Measurements from ENCODE around the gene PRDM1.

PRDM1 gene

DNA sequence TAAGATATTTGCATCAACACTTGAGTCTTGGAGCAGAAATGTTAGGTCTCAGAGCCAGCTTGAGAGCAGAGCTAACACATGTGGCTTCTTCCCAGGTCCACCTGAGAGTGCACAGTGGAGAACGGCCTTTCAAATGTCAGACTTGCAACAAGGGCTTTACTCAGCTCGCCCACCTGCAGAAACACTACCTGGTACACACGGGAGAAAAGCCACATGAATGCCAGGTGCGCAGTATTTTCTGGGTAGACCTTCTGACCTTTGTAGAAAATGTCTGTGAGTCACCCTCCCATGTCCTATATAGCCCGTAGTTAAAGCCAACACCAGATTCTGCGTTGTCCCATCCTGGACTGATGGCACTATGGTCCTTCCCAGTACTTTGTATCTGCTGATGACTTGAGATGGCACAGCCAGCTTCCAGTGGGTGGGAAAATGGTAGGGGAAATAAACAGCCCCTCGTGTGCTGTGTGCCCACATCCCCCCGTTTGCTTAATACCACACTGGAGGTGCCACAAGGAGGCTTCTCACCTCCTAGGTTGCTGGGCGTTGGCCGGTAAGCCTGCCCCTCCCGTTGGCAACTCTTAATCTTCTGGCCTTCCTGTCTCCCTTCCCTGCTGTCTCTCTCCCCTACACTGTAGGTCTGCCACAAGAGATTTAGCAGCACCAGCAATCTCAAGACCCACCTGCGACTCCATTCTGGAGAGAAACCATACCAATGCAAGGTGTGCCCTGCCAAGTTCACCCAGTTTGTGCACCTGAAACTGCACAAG lies 20.3 kb downstream of the PRDM1 start:
- no peak overlapping the region for H3K4me3 ChIP-seq (ENCODE audit: low read depth, low read length)
- DNase-seq, result no peak
- no peaks in the 10 kb centered on the region for H3K9me3 ChIP-seq (ENCODE audit: severe bottlenecking)
- peaks cover 73% of the 10 kb centered on the region for H3K36me3 ChIP-seq
- TF ChIP-seq, protein P1, sequence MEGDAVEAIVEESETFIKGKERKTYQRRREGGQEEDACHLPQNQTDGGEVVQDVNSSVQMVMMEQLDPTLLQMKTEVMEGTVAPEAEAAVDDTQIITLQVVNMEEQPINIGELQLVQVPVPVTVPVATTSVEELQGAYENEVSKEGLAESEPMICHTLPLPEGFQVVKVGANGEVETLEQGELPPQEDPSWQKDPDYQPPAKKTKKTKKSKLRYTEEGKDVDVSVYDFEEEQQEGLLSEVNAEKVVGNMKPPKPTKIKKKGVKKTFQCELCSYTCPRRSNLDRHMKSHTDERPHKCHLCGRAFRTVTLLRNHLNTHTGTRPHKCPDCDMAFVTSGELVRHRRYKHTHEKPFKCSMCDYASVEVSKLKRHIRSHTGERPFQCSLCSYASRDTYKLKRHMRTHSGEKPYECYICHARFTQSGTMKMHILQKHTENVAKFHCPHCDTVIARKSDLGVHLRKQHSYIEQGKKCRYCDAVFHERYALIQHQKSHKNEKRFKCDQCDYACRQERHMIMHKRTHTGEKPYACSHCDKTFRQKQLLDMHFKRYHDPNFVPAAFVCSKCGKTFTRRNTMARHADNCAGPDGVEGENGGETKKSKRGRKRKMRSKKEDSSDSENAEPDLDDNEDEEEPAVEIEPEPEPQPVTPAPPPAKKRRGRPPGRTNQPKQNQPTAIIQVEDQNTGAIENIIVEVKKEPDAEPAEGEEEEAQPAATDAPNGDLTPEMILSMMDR (IDR thresholded peaks at IDR 0.05; ENCODE audit: low read depth, low read length), result no peak
- no peaks in the 10 kb centered on the region for H3K27me3 ChIP-seq (ENCODE audit: insufficient read depth, low read depth, severe bottlenecking)
- H3K27ac ChIP-seq, result no peak overlapping the region

DNA sequence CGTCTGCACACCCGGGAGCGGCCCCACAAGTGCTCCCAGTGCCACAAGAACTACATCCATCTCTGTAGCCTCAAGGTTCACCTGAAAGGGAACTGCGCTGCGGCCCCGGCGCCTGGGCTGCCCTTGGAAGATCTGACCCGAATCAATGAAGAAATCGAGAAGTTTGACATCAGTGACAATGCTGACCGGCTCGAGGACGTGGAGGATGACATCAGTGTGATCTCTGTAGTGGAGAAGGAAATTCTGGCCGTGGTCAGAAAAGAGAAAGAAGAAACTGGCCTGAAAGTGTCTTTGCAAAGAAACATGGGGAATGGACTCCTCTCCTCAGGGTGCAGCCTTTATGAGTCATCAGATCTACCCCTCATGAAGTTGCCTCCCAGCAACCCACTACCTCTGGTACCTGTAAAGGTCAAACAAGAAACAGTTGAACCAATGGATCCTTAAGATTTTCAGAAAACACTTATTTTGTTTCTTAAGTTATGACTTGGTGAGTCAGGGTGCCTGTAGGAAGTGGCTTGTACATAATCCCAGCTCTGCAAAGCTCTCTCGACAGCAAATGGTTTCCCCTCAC lies 21.0 kb downstream of the PRDM1 start:
- TF ChIP-seq, protein P1 (IDR thresholded peaks at IDR 0.05; ENCODE audit: low read depth, low read length), result no peak
- Histone ChIP-seq H3K27me3 (ENCODE audit: insufficient read depth, low read depth, severe bottlenecking) (no peaks in the 10 kb centered on the region), H3K9me3 (ENCODE audit: severe bottlenecking) (no peaks in the 10 kb centered on the region), H3K27ac (no peak overlapping the region), H3K36me3 (peaks cover 66% of the 10 kb centered on the region), H3K4me3 (ENCODE audit: low read depth, low read length) (no peak overlapping the region)
- no peak for DNase-seq

DNA sequence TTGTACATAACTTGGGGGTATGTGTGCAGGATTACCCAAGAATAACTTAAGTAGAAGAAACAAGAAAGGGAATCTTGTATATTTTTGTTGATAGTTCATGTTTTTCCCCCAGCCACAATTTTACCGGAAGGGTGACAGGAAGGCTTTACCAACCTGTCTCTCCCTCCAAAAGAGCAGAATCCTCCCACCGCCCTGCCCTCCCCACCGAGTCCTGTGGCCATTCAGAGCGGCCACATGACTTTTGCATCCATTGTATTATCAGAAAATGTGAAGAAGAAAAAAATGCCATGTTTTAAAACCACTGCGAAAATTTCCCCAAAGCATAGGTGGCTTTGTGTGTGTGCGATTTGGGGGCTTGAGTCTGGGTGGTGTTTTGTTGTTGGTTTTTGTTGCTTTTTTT lies 22.0 kb downstream of the PRDM1 start:
- TF ChIP-seq, protein P1 (IDR thresholded peaks at IDR 0.05; ENCODE audit: low read depth, low read length), result no peak
- no peak overlapping the region for H3K4me3 ChIP-seq (ENCODE audit: low read depth, low read length)
- H3K27me3 ChIP-seq (ENCODE audit: insufficient read depth, low read depth, severe bottlenecking), result no peaks in the 10 kb centered on the region
- H3K36me3 ChIP-seq, result peaks cover 56% of the 10 kb centered on the region
- no peak overlapping the region for H3K27ac ChIP-seq
- H3K9me3 ChIP-seq (ENCODE audit: severe bottlenecking), result no peaks in the 10 kb centered on the region
- DNase-seq, result no peak

DNA sequence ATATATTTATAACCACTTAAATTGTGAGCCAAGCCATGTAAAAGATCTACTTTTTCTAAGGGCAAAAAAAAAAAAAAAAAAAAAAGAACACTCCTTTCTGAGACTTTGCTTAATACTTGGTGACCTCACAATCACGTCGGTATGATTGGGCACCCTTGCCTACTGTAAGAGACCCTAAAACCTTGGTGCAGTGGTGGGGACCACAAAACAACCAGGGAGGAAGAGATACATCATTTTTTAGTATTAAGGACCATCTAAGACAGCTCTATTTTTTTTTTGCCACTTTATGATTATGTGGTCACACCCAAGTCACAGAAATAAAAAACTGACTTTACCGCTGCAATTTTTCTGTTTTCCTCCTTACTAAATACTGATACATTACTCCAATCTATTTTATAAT lies 22.9 kb downstream of the PRDM1 start:
- DNase-seq, result no peak
- H3K36me3 ChIP-seq, result peaks cover 47% of the 10 kb centered on the region

DNA sequence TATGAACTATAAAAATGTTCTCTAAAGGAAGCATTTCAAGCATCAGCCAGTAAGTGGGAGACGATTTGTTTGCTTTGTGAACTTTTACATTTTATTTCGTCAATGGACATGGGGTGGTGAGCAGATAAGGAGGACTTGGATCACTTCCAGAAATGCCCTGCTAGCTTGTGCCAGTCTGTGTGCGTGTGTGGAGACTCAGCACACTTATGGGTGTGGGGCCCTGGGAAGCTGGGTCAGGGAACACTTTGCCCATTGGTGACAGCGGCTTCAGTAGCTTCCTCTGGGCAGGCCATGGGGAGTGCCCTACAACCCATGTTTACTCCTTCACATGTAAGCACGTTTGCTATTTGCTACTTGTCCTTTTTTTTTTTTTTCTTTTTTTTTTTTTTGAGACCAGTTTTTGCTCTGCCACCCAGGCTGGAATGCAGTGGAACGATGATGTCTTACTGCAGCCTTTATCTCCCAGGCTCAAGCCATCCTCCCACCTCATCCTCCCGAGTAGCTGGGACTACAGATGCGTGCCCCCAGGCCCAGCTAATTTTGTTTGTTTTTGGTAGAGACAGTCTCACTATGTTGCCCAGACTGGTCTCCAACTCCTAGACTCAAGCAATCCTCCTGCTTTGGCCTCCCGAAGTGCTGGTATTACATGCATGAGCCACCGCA lies 24.2 kb downstream of the PRDM1 start:
- TF ChIP-seq, protein P1 (IDR thresholded peaks at IDR 0.05; ENCODE audit: low read depth, low read length), result no peak
- H3K27me3 ChIP-seq (ENCODE audit: insufficient read depth, low read depth, severe bottlenecking), result no peaks in the 10 kb centered on the region
- no peak overlapping the region for H3K4me3 ChIP-seq (ENCODE audit: low read depth, low read length)
- no peak for DNase-seq
- no peak overlapping the region for H3K27ac ChIP-seq
- H3K9me3 ChIP-seq (ENCODE audit: severe bottlenecking), result no peaks in the 10 kb centered on the region
- H3K36me3 ChIP-seq, result peaks cover 35% of the 10 kb centered on the region

More for the DNA sequence above, 22.9 kb downstream of the PRDM1 start:
- Histone ChIP-seq H3K27me3 (ENCODE audit: insufficient read depth, low read depth, severe bottlenecking) (no peaks in the 10 kb centered on the region), H3K4me3 (ENCODE audit: low read depth, low read length) (no peak overlapping the region), H3K27ac (no peak overlapping the region), H3K9me3 (ENCODE audit: severe bottlenecking) (no peaks in the 10 kb centered on the region)
- TF ChIP-seq, protein P1 (IDR thresholded peaks at IDR 0.05; ENCODE audit: low read depth, low read length), result no peak

All from WERI-Rb-1 (cell line).